C4-2B (cell line): Measurements from ENCODE around the gene PDHX.
A peak's percentile ranks its signal among the peaks of the same experiment; 100 is the strongest.

Experiments used
- H3K27ac ChIP-seq: fragments of 450-650 bp; 2 replicates; pipeline ENCODE4 v1.5.1; 2017
- ZFX ChIP-seq: fragments of 450-650 bp; IDR thresholded peaks from 2 replicates; pipeline ENCODE4 v1.6.1; 2017
- TF ChIP-seq, protein P1 (sequence below): fragments of 450-650 bp; conservative IDR thresholded peaks from 2 replicates; pipeline ENCODE4 v1.5.1; 2017; ENCODE audit warnings: mild to moderate bottlenecking

The PDHX gene

GRCh38 chr11:34911676-34912075 lies 4.7 kb upstream of the PDHX start:
- H3K27ac ChIP-seq, result no peak overlapping the region
- TF ChIP-seq ZFX, result no peak
- TF ChIP-seq, protein P1, sequence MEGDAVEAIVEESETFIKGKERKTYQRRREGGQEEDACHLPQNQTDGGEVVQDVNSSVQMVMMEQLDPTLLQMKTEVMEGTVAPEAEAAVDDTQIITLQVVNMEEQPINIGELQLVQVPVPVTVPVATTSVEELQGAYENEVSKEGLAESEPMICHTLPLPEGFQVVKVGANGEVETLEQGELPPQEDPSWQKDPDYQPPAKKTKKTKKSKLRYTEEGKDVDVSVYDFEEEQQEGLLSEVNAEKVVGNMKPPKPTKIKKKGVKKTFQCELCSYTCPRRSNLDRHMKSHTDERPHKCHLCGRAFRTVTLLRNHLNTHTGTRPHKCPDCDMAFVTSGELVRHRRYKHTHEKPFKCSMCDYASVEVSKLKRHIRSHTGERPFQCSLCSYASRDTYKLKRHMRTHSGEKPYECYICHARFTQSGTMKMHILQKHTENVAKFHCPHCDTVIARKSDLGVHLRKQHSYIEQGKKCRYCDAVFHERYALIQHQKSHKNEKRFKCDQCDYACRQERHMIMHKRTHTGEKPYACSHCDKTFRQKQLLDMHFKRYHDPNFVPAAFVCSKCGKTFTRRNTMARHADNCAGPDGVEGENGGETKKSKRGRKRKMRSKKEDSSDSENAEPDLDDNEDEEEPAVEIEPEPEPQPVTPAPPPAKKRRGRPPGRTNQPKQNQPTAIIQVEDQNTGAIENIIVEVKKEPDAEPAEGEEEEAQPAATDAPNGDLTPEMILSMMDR, result no peak

DNA sequence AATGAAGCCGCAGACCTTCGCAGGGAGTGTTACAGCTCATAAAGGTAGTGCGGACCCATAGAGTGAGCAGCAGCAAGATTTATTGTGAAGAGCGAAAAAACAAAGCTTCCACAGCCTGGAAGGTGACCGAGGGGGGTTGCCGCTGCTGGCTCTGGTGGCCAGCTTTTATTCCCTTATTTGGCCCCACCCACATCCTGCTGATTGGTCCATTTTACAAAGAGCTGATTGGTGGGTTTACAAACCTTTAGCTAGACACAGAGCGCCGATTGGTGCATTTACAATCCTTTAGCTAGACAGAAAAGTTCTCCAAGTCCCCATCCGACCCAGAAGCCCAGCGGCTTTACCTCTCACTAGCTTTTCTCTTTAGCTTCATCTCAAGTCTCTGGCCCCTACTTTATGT lies 2.9 kb upstream of the PDHX start:
- H3K27ac ChIP-seq, result peak overlapping the region; percentile 51; the same call in 1 of the 2 replicates

DNA sequence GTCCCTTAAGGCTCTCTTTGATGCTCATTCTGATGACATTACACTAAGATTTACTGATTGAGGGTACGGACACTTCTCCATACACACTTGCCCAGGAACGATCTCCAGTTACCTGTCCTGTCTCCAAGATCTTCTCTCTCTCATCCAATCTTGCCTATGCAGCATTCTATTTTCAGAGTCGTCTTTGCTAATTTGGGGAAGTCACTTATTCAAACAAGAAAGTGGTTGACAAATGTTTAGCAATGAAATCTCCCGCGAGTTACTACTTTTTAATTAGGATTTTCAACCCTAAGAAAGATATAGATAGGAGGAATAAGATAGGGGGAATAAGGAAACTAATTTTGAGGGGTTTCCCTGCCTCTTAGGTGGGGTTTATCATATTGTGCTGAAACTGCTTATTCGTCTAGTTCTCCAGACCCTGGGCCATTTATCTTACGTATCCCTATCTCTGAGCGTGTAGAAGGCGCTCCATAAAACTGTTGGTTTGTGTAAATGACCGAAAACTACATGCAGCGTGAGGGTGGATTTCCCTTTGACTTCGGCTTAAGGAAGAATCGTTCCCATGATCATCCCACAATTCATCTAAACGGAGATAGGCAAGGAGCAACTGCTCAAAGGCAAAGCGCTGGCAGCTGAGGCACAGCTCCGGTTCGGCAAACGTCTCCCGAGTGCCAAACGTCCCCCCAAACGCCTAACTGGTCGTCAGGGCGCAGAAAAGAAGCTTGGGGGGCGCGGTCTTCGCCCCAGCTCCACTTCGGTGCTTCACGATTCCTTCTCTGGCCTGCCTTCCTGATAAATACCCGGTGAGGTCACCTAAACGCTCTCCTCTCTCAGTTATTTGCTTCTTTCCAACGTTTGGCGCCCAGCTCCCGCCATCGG lies 1.0 kb upstream of the PDHX start:
- peak overlapping the region; percentile 98 for H3K27ac ChIP-seq
- TF ChIP-seq ZFX, result no peak
- TF ChIP-seq, protein P1, result no peak

DNA sequence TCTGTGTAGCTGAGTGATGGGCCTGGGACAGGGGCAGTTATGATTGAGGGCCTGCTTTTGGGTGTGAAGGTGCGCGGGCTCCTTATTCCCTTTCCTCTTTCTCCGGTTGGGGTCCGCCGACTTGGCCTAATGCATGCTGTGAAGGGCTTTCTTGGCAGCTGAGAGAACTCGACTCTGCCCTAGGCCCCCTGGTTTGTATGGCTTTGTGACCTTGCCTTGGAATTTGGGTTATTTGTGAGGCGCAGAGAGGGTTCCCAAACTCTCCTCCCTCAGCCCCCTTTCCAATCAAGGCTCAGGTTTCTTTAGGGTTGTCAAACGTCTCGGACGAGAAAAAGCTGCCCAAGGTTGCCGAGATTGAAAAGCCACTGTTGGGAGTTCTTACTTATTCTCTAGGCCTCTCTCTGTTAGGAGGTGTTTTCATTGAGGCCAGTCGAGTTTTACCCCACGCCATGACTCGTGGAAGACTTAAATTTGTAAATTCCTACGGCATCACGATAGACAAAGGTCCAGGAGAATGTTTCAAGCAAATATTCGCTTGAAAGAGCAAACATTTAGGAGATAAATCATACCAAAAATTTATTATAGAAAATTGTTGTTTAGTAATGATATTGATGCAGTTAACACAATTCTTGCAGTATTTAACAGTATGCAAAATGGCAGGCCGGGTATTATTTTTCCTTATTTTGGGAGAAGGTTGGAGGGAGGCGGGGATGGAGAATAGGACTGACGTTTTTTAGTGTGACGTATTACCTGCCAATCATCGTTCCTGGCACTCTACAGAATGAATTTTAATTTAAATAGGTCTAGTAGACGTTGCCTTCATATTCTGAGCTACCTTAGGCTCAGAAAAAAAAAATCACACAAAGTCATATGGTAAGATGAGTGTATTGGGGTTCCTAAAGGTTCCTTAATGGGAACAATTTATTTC lies 689 bp downstream of the PDHX start:
- TF ChIP-seq, protein P1, result no peak
- peak; percentile 71 for TF ChIP-seq ZFX
- peak overlapping the region; percentile 98 for H3K27ac ChIP-seq

- H3K27ac ChIP-seq, result no peak overlapping the region
- TF ChIP-seq, protein P1, result no peak
- TF ChIP-seq ZFX, result no peak
These were observed 4.7 kb downstream of the PDHX start for GRCh38 chr11:34921156-34921555.

DNA sequence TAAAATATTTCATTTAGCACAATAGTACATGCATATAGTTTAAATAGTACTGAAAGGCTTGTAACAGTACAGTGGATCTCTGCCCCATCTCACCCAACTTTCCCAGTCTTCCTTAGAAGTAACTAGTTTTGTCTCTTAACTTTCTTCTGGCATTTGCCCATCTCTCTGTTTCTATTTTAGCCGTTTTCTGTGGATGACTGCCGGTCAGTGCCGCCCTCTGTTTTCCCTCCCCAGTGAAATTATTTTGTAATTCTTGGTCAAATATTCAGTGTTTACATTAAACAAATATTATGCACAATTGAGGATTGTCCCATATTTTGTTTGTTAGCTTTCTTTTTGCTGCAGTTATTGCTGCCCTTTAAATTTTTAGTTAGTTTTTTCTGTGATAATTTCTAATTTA lies 8.3 kb downstream of the PDHX start:
- no peak for TF ChIP-seq ZFX
- TF ChIP-seq, protein P1, result no peak
- H3K27ac ChIP-seq, result no peak overlapping the region

- H3K27ac ChIP-seq, result no peak overlapping the region
These were observed 9.8 kb downstream of the PDHX start for GRCh38 chr11:34926101-34926830.

More at GRCh38 chr11:34926101-34926830, 9.8 kb downstream of the PDHX start:
- TF ChIP-seq, protein P1, result peak; percentile 89
- TF ChIP-seq ZFX, result no peak
